ENCODE measurements around the gene GOLM1. TPM values are rescaled to one million over a fixed set of nuclear protein-coding genes. Genes with fewer than 3 reads are reported as not detected.
A peak's percentile ranks its signal among the peaks of the same experiment; 100 is the strongest.

GOLM1 gene
- total RNA-seq, 2 donors from 2014 or later, result 1.2 to 2.7 TPM

GRCh38 chr9:86034863-86035734 lies 64.3 kb downstream of the GOLM1 start:
- no peak for DNase-seq
- ATAC-seq (replicated peaks in 1 of 2), result no peak
- Mint-ChIP-seq H3K27me3 (ENCODE audit: low read depth) (no peaks in the 10 kb centered on the region), H3K4me1 (ENCODE audit: low read depth) (no peaks in the 10 kb centered on the region), H3K9me3 (no peaks in the 10 kb centered on the region), H3K36me3 (ENCODE audit: insufficient read depth in 2 of 2) (peaks cover 0 to 3% of the 10 kb centered on the region in 2 donors), H3K27ac (no peak overlapping the region), H3K4me3 (no peak overlapping the region)

GRCh38 chr9:86027767-86028166 lies 71.6 kb downstream of the GOLM1 start:
- DNase-seq (no peak), ATAC-seq (replicated peaks in 1 of 2) (no peak)
- peaks cover 5 to 32% of the 10 kb centered on the region in 2 donors for H3K36me3 Mint-ChIP-seq (ENCODE audit: insufficient read depth in 2 of 2)
- no peaks in the 10 kb centered on the region for H3K9me3 Mint-ChIP-seq
- H3K27ac Mint-ChIP-seq, result no peak overlapping the region
- H3K4me3 Mint-ChIP-seq, result no peak overlapping the region
- no peaks in the 10 kb centered on the region for H3K27me3 Mint-ChIP-seq (ENCODE audit: low read depth)
- peaks cover 1% of the 10 kb centered on the region for H3K4me1 Mint-ChIP-seq (ENCODE audit: low read depth)

- no peaks in the 10 kb centered on the region for H3K27me3 Mint-ChIP-seq (ENCODE audit: low read depth)
- peaks cover 5% of the 10 kb centered on the region for H3K4me1 Mint-ChIP-seq (ENCODE audit: low read depth)
- ATAC-seq (replicated peaks in 1 of 2) (peak; percentile 32 to 40), DNase-seq (no peak)
- no peak overlapping the region for H3K27ac Mint-ChIP-seq
- no peaks in the 10 kb centered on the region for H3K9me3 Mint-ChIP-seq
- H3K4me3 Mint-ChIP-seq, result no peak overlapping the region
- H3K36me3 Mint-ChIP-seq (ENCODE audit: insufficient read depth in 2 of 2), result peaks cover 9 to 41% of the 10 kb centered on the region in 2 donors
Measured at GRCh38 chr9:86022687-86023266, 76.6 kb downstream of the GOLM1 start.

GRCh38 chr9:86021166-86021565 lies 78.2 kb downstream of the GOLM1 start:
- Mint-ChIP-seq H3K36me3 (ENCODE audit: insufficient read depth in 2 of 2) (peaks cover 9 to 41% of the 10 kb centered on the region in 2 donors), H3K27ac (peak overlapping the region; percentile 48), H3K4me1 (ENCODE audit: low read depth) (peaks cover 5% of the 10 kb centered on the region), H3K27me3 (ENCODE audit: low read depth) (no peaks in the 10 kb centered on the region), H3K4me3 (no peak overlapping the region), H3K9me3 (no peaks in the 10 kb centered on the region)
- ATAC-seq (replicated peaks in 1 of 2) (no peak), DNase-seq (no peak)

- Mint-ChIP-seq H3K36me3 (ENCODE audit: insufficient read depth in 2 of 2) (peaks cover 9 to 38% of the 10 kb centered on the region in 2 donors), H3K4me3 (no peak overlapping the region)
Measured at GRCh38 chr9:86020731-86021130, 78.6 kb downstream of the GOLM1 start.

GRCh38 chr9:86009133-86009532 lies 90.2 kb downstream of the GOLM1 start:
- no peak for ATAC-seq (replicated peaks in 1 of 2)
- H3K4me1 Mint-ChIP-seq (ENCODE audit: low read depth), result no peaks in the 10 kb centered on the region
- no peak overlapping the region for H3K4me3 Mint-ChIP-seq
- H3K27ac Mint-ChIP-seq, result peak overlapping the region; percentile 49
- H3K36me3 Mint-ChIP-seq (ENCODE audit: insufficient read depth in 2 of 2), result peaks cover 15 to 30% of the 10 kb centered on the region in 2 donors
- peaks cover 3 to 4% of the 10 kb centered on the region in 2 donors for H3K9me3 Mint-ChIP-seq
- DNase-seq, result no peak
- no peaks in the 10 kb centered on the region for H3K27me3 Mint-ChIP-seq (ENCODE audit: low read depth)

More at GRCh38 chr9:86020731-86021130, 78.6 kb downstream of the GOLM1 start:
- no peak for DNase-seq
- Mint-ChIP-seq H3K27me3 (ENCODE audit: low read depth) (no peaks in the 10 kb centered on the region), H3K4me1 (ENCODE audit: low read depth) (peaks cover 5% of the 10 kb centered on the region), H3K9me3 (no peaks in the 10 kb centered on the region), H3K27ac (no peak overlapping the region)
- no peak for ATAC-seq (replicated peaks in 1 of 2)

GRCh38 chr9:86005253-86005775 lies 94.0 kb downstream of the GOLM1 start:
- DNase-seq (no peak), ATAC-seq (replicated peaks in 1 of 2) (no peak)
- Mint-ChIP-seq H3K9me3 (peaks cover 3 to 4% of the 10 kb centered on the region in 2 donors), H3K36me3 (ENCODE audit: insufficient read depth in 2 of 2) (peaks cover 23 to 51% of the 10 kb centered on the region in 2 donors), H3K4me3 (no peak overlapping the region), H3K27ac (no peak overlapping the region), H3K4me1 (ENCODE audit: low read depth) (no peaks in the 10 kb centered on the region), H3K27me3 (ENCODE audit: low read depth) (no peaks in the 10 kb centered on the region)

- no peak for ATAC-seq (replicated peaks in 1 of 2)
- no peaks in the 10 kb centered on the region for H3K9me3 Mint-ChIP-seq
- H3K36me3 Mint-ChIP-seq (ENCODE audit: insufficient read depth in 2 of 2), result peaks cover 0 to 14% of the 10 kb centered on the region in 2 donors
- DNase-seq, result no peak
- no peak overlapping the region for H3K27ac Mint-ChIP-seq
- peaks cover 4% of the 10 kb centered on the region for H3K4me1 Mint-ChIP-seq (ENCODE audit: low read depth)
- no peaks in the 10 kb centered on the region for H3K27me3 Mint-ChIP-seq (ENCODE audit: low read depth)
- no peak overlapping the region for H3K4me3 Mint-ChIP-seq
Measured at GRCh38 chr9:85995599-85995998, 103.8 kb downstream of the GOLM1 start.

GRCh38 chr9:85995097-85995496 lies 104.3 kb downstream of the GOLM1 start:
- no peak overlapping the region for H3K4me3 Mint-ChIP-seq
- H3K27ac Mint-ChIP-seq, result no peak overlapping the region
- H3K36me3 Mint-ChIP-seq (ENCODE audit: insufficient read depth in 2 of 2), result peaks cover 0 to 10% of the 10 kb centered on the region in 2 donors
- no peak for ATAC-seq (replicated peaks in 1 of 2)
- H3K27me3 Mint-ChIP-seq (ENCODE audit: low read depth), result no peaks in the 10 kb centered on the region
- peaks cover 4% of the 10 kb centered on the region for H3K4me1 Mint-ChIP-seq (ENCODE audit: low read depth)
- no peaks in the 10 kb centered on the region for H3K9me3 Mint-ChIP-seq
- DNase-seq, result no peak

GRCh38 chr9:85994191-85994590 lies 105.2 kb downstream of the GOLM1 start:
- DNase-seq (no peak), ATAC-seq (replicated peaks in 1 of 2) (no peak)
- Mint-ChIP-seq H3K9me3 (no peaks in the 10 kb centered on the region), H3K27ac (no peak overlapping the region), H3K27me3 (ENCODE audit: low read depth) (no peaks in the 10 kb centered on the region), H3K36me3 (ENCODE audit: insufficient read depth in 2 of 2) (peaks cover 0 to 14% of the 10 kb centered on the region in 2 donors), H3K4me3 (no peak overlapping the region), H3K4me1 (ENCODE audit: low read depth) (peaks cover 4% of the 10 kb centered on the region)

GRCh38 chr9:85987236-85987635 lies 112.1 kb downstream of the GOLM1 start:
- no peak overlapping the region for H3K4me3 Mint-ChIP-seq
- peaks cover 0 to 2% of the 10 kb centered on the region in 2 donors for H3K9me3 Mint-ChIP-seq
- no peak overlapping the region for H3K27ac Mint-ChIP-seq
- H3K36me3 Mint-ChIP-seq (ENCODE audit: insufficient read depth in 2 of 2), result peaks cover 13 to 37% of the 10 kb centered on the region in 2 donors
- DNase-seq, result no peak
- peaks cover 20% of the 10 kb centered on the region for H3K4me1 Mint-ChIP-seq (ENCODE audit: low read depth)
- ATAC-seq (replicated peaks in 1 of 2), result no peak
- H3K27me3 Mint-ChIP-seq (ENCODE audit: low read depth), result no peaks in the 10 kb centered on the region

GRCh38 chr9:85984457-85984856 lies 114.9 kb downstream of the GOLM1 start:
- Mint-ChIP-seq H3K9me3 (peaks cover 0 to 2% of the 10 kb centered on the region in 2 donors), H3K27ac (no peak overlapping the region), H3K27me3 (ENCODE audit: low read depth) (no peaks in the 10 kb centered on the region), H3K36me3 (ENCODE audit: insufficient read depth in 2 of 2) (peaks cover 16 to 43% of the 10 kb centered on the region in 2 donors), H3K4me3 (no peak overlapping the region), H3K4me1 (ENCODE audit: low read depth) (peaks cover 16% of the 10 kb centered on the region)
- ATAC-seq (replicated peaks in 1 of 2) (peak; percentile 39 to 60), DNase-seq (no peak)

GRCh38 chr9:85981369-85981768 lies 118.0 kb downstream of the GOLM1 start:
- H3K4me1 Mint-ChIP-seq (ENCODE audit: low read depth), result peaks cover 12% of the 10 kb centered on the region
- DNase-seq, result no peak
- no peaks in the 10 kb centered on the region for H3K27me3 Mint-ChIP-seq (ENCODE audit: low read depth)
- H3K36me3 Mint-ChIP-seq (ENCODE audit: insufficient read depth in 2 of 2), result peaks cover 17 to 38% of the 10 kb centered on the region in 2 donors
- H3K4me3 Mint-ChIP-seq, result no peak overlapping the region
- no peaks in the 10 kb centered on the region for H3K9me3 Mint-ChIP-seq
- ATAC-seq (replicated peaks in 1 of 2), result no peak
- H3K27ac Mint-ChIP-seq, result no peak overlapping the region
